GM12878 (cell line): Measurements from ENCODE around the gene IMMP2L. TPM values are rescaled to one million over a fixed set of nuclear protein-coding genes. Genes with fewer than 3 reads are reported as not detected.

Experiments used
- ATAC-seq: fragments of 200-7000 bp; cut with Tn5 transposase; 3 replicates; pipeline ENCODE4 v1.9.1; 2020; ENCODE audit warnings: mild to moderate bottlenecking, moderate library complexity
- BruUV-seq: library from RNA; stranded (reverse); fragments of 400-500 nt; replicated peaks from 2 replicates; lab custom pipeline; 2021; lab: Mats Ljungman, UMichigan
- CTCF ChIA-PET: fragments of 300-600 bp; sonication (Branson Sonifier 250); formaldehyde crosslinking; extraction: SDS; loops from one replicate; lab custom pipeline; 2021; ENCODE audit warnings: inconsistent platforms; lab: Yijun Ruan, JAX
- POLR2A ChIA-PET: fragments of 350-600 bp; formaldehyde crosslinking; extraction: SDS; loops from one replicate; lab custom pipeline; 2021; ENCODE audit warnings: inconsistent platforms; lab: Charles Lee
- RAD21 ChIA-PET: fragments of 300-600 bp; sonication (Branson Sonifier 250); formaldehyde crosslinking; loops from one replicate; lab custom pipeline; 2023; ENCODE audit warnings: antibody characterized with exemption; ENCODE audit not compliant: unreplicated experiment; lab: Charles Lee
- SMC1A ChIA-PET: fragments of 300-600 bp; sonication (Branson Sonifier 250); formaldehyde crosslinking; loops from one replicate; lab custom pipeline; 2023; ENCODE audit not compliant: unreplicated experiment, uncharacterized antibody; lab: Charles Lee
- DNase-seq: peaks from one replicate; pipeline ENCODE4 v3.0.0-alpha.2; 2011; ENCODE audit warnings: low read depth, low spot score
- FAIRE-seq: peaks from 3 replicates; lab custom pipeline; 2011; peaks lifted over from hg19 to GRCh38; lab: Jason Lieb, UNC
- H2AFZ ChIP-seq: 2 replicates; pipeline ENCODE4 v1.6.0; 2011; ENCODE audit warnings: low read depth, low read length, control low read depth; ENCODE audit not compliant: control insufficient read depth
- H3K27ac ChIP-seq: 2 replicates; pipeline ENCODE4 v1.5.1; 2011; ENCODE audit warnings: control low read depth; ENCODE audit not compliant: control insufficient read depth, insufficient read depth
- H3K27me3 ChIP-seq, 2 experiments: replicated peaks in 1 of 2; 2 replicates each; pipeline versions ENCODE4 v1.6.0 to v1.6.1; 2011; ENCODE audit warnings: low read length in 1 of 2; ENCODE audit not compliant: control insufficient read depth in 2 of 2, insufficient read depth in 2 of 2
- H3K36me3 ChIP-seq, 2 experiments: 2 replicates each; pipeline ENCODE4 v1.5.1; 2011; ENCODE audit warnings: low read length in 1 of 2; ENCODE audit not compliant: control insufficient read depth in 2 of 2, insufficient read depth in 2 of 2
- H3K4me1 ChIP-seq: 2 replicates; pipeline ENCODE4 v1.6.1; 2011; ENCODE audit warnings: mild to moderate bottlenecking, low read length, moderate library complexity, mixed read lengths; ENCODE audit not compliant: control insufficient read depth, insufficient read depth
- H3K4me2 ChIP-seq: 2 replicates; pipeline ENCODE4 v1.6.0; 2011; ENCODE audit warnings: control low read depth; ENCODE audit not compliant: control insufficient read depth, insufficient read depth
- H3K4me3 ChIP-seq: fragments of 200-600 bp; sonication (generic); 2 replicates; pipeline ENCODE4 v1.5.1; 2016
- H3K79me2 ChIP-seq: 2 replicates; pipeline ENCODE4 v1.6.0; 2011; ENCODE audit warnings: low read length; ENCODE audit not compliant: control insufficient read depth, insufficient read depth
- H3K9ac ChIP-seq: 2 replicates; pipeline ENCODE4 v1.8.0; 2011; ENCODE audit warnings: low read length, control low read depth, mixed read lengths; ENCODE audit not compliant: control insufficient read depth, insufficient read depth
- H3K9me3 ChIP-seq: replicated peaks from 3 replicates; pipeline ENCODE4 v1.5.1; 2011; ENCODE audit warnings: mild to moderate bottlenecking, low read length; ENCODE audit not compliant: control insufficient read depth, insufficient read depth
- H4K20me1 ChIP-seq: 2 replicates; pipeline ENCODE4 v1.6.0; 2011; ENCODE audit not compliant: control insufficient read depth, insufficient read depth
- MAX ChIP-seq: IDR thresholded peaks from 2 replicates; pipeline ENCODE4 v1.6.1; 2012; ENCODE audit warnings: low read depth, low read length, improper control_type of control experiment
- MEF2B ChIP-seq: fragments of 450-650 bp; IDR thresholded peaks from 2 replicates; pipeline ENCODE4 v1.6.1; 2018; ENCODE audit warnings: mild to moderate bottlenecking, moderate library complexity; ENCODE audit not compliant: partially characterized antibody, poor library complexity, severe bottlenecking
- NKRF ChIP-seq: fragments of 450-650 bp; conservative IDR thresholded peaks from 2 replicates; pipeline ENCODE4 v1.6.1; 2017; ENCODE audit warnings: mild to moderate bottlenecking, moderate library complexity
- TCF12 ChIP-seq: IDR thresholded peaks from 2 replicates; pipeline ENCODE4 v1.6.1; 2011; ENCODE audit warnings: low read depth, mild to moderate bottlenecking, low read length
- YBX1 ChIP-seq: fragments of 450-650 bp; IDR thresholded peaks from 2 replicates; pipeline ENCODE4 v1.6.1; 2016; ENCODE audit warnings: antibody characterized with exemption
- WGBS: methylation state at CpG from one replicate; pipeline ENCODE4 v1.1.6; 2016; ENCODE audit warnings: low lambda C conversion rate; ENCODE audit not compliant: insufficient replicate concordance, insufficient coverage; ENCODE audit errors: missing lambda C conversion rate; 5-methylcytosine and 5-hydroxymethylcytosine counted together
- in situ Hi-C: fragments of 300-500 bp; cut with MboI; formaldehyde crosslinking; loops from 9 replicates; pipeline ENCODE4 v1.14.3; 2018; ENCODE audit warnings: mixed read lengths
- intact Hi-C: fragments of 100-400 bp; cut with micrococcal nuclease; formaldehyde crosslinking; loops from one replicate; pipeline ENCODE4 v1.14.2; 2022; ENCODE audit not compliant: unreplicated experiment
- polyA plus RNA-seq, 11 experiments: library from polyadenylated mRNA; depleted of rRNA in 4 of 11; unstranded in 6 of 11; stranded (reverse) in 5 of 11; fragments of >200 nt; fragmentation: Nextera tagmentation in 4 of 11; fragmentation: Illumina TruSeq in 1 of 11; extraction: Ambion mirVana in 4 of 11; extraction: Trizol in 1 of 11; gene quantifications; 1 replicate in 1 of 11; 2 replicates in 10 of 11; pipeline versions ENCODE4 v1.2.1 to v1.2.3, GENCODE V29; 2011 to 2016; ENCODE audit warnings: inconsistent platforms in 2 of 11, missing spikeins in 2 of 11, low read depth in 1 of 11
- total RNA-seq, 4 experiments: library from RNA; depleted of rRNA in 3 of 4; stranded (reverse); fragments of >200 nt in 3 of 4; fragmentation: Illumina TruSeq in 1 of 4; extraction: Trizol in 1 of 4; gene quantifications; 2 replicates each; pipeline versions ENCODE4 v1.2.1 to v1.2.3, GENCODE V29; 2013 to 2021

IMMP2L gene
- total and polyA plus RNA-seq, 10 of the 15 experiments (the other 5 are each of a cell fraction or from before 2014, with no cell fraction given): 12.6 to 46.3 (median 19.6) TPM

GRCh38 chr7:111510584-111511378 lies 51.5 kb downstream of the IMMP2L start (continued):
- TF ChIP-seq YBX1: no peak
- TF ChIP-seq MAX: no peak
- TF ChIP-seq NKRF: no peak
- TF ChIP-seq TCF12: no peak

GRCh38 chr7:111510062-111510461 lies 52.2 kb downstream of the IMMP2L start:
- TF ChIP-seq MEF2B: no peak
- no peak for DNase-seq
- 92% methylated on average over 4 of the region's 4 CpGs for WGBS
- in situ Hi-C loops (no loop called here), intact Hi-C loops (no loop called here)
- H3K9me3 ChIP-seq: no peaks in the 10 kb centered on the region
- H3K4me3 ChIP-seq: no peak overlapping the region
- SMC1A ChIA-PET: interaction anchor here (2.0 to 3.2 kb wide), 3 partner anchors 10 to 415 kb away, joined by 6 to 15 read pairs (median 6); no protein-coding TSS in a partner anchor
- RAD21 ChIA-PET: no interaction called here
- POLR2A ChIA-PET: no interaction called here
- CTCF ChIA-PET: interaction anchor here (1.3 kb wide), 1 partner anchor 23 kb away, joined by 3 read pairs; no protein-coding TSS in a partner anchor
- no peak for FAIRE-seq
- H3K4me2 ChIP-seq: no peak overlapping the region
- no peak for ATAC-seq
- no peaks in the 10 kb centered on the region for H3K36me3 ChIP-seq
- H3K9ac ChIP-seq: no peak overlapping the region
- no TSS peak for BruUV-seq
- no peaks in the 10 kb centered on the region for H3K4me1 ChIP-seq
- no peaks in the 10 kb centered on the region for H3K79me2 ChIP-seq
- H2AFZ ChIP-seq: no peak overlapping the region
- H3K27ac ChIP-seq: no peak overlapping the region
- no peaks in the 10 kb centered on the region for H4K20me1 ChIP-seq
- no peaks in the 10 kb centered on the region for H3K27me3 ChIP-seq
